ENCODE data around the gene ITGAX. TPM values are rescaled to one million over a fixed set of nuclear protein-coding genes. Genes with fewer than 3 reads are reported as not detected.

ITGAX gene
- polyA plus RNA-seq, 1 of the 3 experiments (the other 2 are of a cell fraction) = 0.66 TPM

DNA sequence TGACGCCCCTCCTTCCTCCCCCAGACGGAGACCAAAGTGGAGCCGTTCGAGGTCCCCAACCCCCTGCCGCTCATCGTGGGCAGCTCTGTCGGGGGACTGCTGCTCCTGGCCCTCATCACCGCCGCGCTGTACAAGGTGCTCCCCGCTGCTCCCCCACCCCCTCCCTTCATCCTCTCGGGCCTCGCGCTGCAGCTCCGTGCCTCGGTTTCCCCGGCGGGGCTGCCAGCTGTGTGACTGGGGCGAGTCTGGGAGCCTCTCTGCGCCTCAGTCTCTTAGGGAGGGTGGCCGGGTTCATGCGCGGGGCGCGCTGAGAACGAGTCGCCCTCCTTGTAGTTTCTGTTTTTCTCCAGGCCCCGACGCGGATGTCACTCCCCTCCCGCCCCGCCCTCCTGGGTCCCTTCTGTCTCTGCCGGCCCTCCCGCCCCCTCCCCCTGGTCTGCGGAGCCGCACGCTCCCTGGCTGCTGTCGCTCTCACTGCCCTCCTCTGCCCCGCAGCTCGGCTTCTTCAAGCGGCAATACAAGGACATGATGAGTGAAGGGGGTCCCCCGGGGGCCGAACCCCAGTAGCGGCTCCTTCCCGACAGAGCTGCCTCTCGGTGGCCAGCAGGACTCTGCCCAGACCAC is 23.7 kb upstream of the ITGAX start (continued):
- TF ChIP-seq NRF1 (IDR thresholded peaks at IDR 0.05; ENCODE audit: low read depth, low read length) (no peak), POLR2AphosphoS5 (IDR thresholded peaks at IDR 0.05; ENCODE audit: low read depth, low read length) (no peak), GATA2 (CRISPR knock-in tag; IDR thresholded peaks at IDR 0.05) (no peak), EZH2phosphoT487 (IDR thresholded peaks at IDR 0.05; ENCODE audit: borderline replicate concordance, low read depth) (no peak), FOXM1 (IDR thresholded peaks at IDR 0.05; ENCODE audit: low read depth) (no peak)
- TF ChIP-seq, protein P1, sequence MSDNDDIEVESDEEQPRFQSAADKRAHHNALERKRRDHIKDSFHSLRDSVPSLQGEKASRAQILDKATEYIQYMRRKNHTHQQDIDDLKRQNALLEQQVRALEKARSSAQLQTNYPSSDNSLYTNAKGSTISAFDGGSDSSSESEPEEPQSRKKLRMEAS (IDR thresholded peaks at IDR 0.05; ENCODE audit: low read depth) = no peak
- TF ChIP-seq, protein P2, sequence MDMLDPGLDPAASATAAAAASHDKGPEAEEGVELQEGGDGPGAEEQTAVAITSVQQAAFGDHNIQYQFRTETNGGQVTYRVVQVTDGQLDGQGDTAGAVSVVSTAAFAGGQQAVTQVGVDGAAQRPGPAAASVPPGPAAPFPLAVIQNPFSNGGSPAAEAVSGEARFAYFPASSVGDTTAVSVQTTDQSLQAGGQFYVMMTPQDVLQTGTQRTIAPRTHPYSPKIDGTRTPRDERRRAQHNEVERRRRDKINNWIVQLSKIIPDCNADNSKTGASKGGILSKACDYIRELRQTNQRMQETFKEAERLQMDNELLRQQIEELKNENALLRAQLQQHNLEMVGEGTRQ (IDR thresholded peaks at IDR 0.05; ENCODE audit: borderline replicate concordance, low read depth, low read length) = no peak

DNA sequence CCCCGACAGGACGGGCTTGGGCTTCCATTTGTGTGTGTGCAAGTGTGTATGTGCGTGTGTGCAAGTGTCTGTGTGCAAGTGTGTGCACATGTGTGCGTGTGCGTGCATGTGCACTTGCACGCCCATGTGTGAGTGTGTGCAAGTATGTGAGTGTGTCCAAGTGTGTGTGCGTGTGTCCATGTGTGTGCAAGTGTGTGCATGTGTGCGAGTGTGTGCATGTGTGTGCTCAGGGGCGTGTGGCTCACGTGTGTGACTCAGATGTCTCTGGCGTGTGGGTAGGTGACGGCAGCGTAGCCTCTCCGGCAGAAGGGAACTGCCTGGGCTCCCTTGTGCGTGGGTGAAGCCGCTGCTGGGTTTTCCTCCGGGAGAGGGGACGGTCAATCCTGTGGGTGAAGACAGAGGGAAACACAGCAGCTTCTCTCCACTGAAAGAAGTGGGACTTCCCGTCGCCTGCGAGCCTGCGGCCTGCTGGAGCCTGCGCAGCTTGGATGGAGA is 23.1 kb upstream of the ITGAX start:
- 56% methylated on average over 15 of the region's 23 CpGs for WGBS (ENCODE audit: low lambda C conversion rate)
- H3F3A ChIP-seq (replicated peaks; ENCODE audit: insufficient read depth) = no peaks in the 10 kb centered on the region
- TF ChIP-seq POLR2AphosphoS5 (IDR thresholded peaks at IDR 0.05; ENCODE audit: low read depth, low read length) = no peak
- TF ChIP-seq FOXJ3 (CRISPR knock-in tag; IDR thresholded peaks at IDR 0.05) = no peak
- TF ChIP-seq, protein P1 (IDR thresholded peaks at IDR 0.05; ENCODE audit: low read depth) = no peak
- TF ChIP-seq RAD21 (IDR thresholded peaks at IDR 0.05; ENCODE audit: low read length) = no peak
- no peak for TF ChIP-seq FOSL2 (IDR thresholded peaks at IDR 0.05; ENCODE audit: borderline replicate concordance, low read depth)
- no peak for TF ChIP-seq EP300 (IDR thresholded peaks at IDR 0.05; ENCODE audit: borderline replicate concordance in 1 of 2, low read depth in 1 of 2, low read length in 1 of 2)
- TF ChIP-seq, protein P2 (IDR thresholded peaks at IDR 0.05; ENCODE audit: borderline replicate concordance, low read depth, low read length) = no peak
- TF ChIP-seq TCF12 (IDR thresholded peaks at IDR 0.05) = no peak
- TF ChIP-seq SMC3 (IDR thresholded peaks at IDR 0.05; ENCODE audit: low read depth, low read length) = no peak
- TF ChIP-seq YY1 (IDR thresholded peaks at IDR 0.05; ENCODE audit: low read depth) = no peak
- no peak for TF ChIP-seq CHD2 (IDR thresholded peaks at IDR 0.05; ENCODE audit: low read length, partially characterized antibody)
- TF ChIP-seq, protein P3, sequence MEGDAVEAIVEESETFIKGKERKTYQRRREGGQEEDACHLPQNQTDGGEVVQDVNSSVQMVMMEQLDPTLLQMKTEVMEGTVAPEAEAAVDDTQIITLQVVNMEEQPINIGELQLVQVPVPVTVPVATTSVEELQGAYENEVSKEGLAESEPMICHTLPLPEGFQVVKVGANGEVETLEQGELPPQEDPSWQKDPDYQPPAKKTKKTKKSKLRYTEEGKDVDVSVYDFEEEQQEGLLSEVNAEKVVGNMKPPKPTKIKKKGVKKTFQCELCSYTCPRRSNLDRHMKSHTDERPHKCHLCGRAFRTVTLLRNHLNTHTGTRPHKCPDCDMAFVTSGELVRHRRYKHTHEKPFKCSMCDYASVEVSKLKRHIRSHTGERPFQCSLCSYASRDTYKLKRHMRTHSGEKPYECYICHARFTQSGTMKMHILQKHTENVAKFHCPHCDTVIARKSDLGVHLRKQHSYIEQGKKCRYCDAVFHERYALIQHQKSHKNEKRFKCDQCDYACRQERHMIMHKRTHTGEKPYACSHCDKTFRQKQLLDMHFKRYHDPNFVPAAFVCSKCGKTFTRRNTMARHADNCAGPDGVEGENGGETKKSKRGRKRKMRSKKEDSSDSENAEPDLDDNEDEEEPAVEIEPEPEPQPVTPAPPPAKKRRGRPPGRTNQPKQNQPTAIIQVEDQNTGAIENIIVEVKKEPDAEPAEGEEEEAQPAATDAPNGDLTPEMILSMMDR (IDR thresholded peaks at IDR 0.05) = no peak
- no peak for TF ChIP-seq ELF1 (IDR thresholded peaks at IDR 0.05)
- no peak for TF ChIP-seq TAF1 (IDR thresholded peaks at IDR 0.05; ENCODE audit: borderline replicate concordance, low read depth, low read length)
- TF ChIP-seq, protein P4, sequence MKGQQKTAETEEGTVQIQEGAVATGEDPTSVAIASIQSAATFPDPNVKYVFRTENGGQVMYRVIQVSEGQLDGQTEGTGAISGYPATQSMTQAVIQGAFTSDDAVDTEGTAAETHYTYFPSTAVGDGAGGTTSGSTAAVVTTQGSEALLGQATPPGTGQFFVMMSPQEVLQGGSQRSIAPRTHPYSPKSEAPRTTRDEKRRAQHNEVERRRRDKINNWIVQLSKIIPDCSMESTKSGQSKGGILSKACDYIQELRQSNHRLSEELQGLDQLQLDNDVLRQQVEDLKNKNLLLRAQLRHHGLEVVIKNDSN (IDR thresholded peaks at IDR 0.05; ENCODE audit: borderline replicate concordance, low read depth) = no peak
- TF ChIP-seq, protein P5, sequence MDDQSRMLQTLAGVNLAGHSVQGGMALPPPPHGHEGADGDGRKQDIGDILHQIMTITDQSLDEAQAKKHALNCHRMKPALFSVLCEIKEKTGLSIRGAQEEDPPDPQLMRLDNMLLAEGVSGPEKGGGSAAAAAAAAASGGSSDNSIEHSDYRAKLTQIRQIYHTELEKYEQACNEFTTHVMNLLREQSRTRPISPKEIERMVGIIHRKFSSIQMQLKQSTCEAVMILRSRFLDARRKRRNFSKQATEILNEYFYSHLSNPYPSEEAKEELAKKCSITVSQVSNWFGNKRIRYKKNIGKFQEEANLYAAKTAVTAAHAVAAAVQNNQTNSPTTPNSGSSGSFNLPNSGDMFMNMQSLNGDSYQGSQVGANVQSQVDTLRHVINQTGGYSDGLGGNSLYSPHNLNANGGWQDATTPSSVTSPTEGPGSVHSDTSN (IDR thresholded peaks at IDR 0.05) = no peak
- TF ChIP-seq MEF2A (IDR thresholded peaks at IDR 0.05; ENCODE audit: borderline replicate concordance, low read depth) = no peak

More for the DNA sequence above, 23.1 kb upstream of the ITGAX start:
- Histone ChIP-seq H3K36me3 (replicated peaks in 1 of 2; ENCODE audit: control insufficient read depth in 1 of 2, insufficient read depth in 2 of 2, low read length in 1 of 2) (no peaks in the 10 kb centered on the region), H3K9me2 (no peaks in the 10 kb centered on the region), H2AFZ (ENCODE audit: low read depth) (no peak overlapping the region), H3K27ac (ENCODE audit: low read depth in 2 of 2, low read length in 1 of 2) (no peak overlapping the region), H3K4me2 (no peak overlapping the region; the same call in 1 of the 2 replicates), H3K79me2 (ENCODE audit: insufficient read depth) (no peaks in the 10 kb centered on the region), H3K27me3 (ENCODE audit: insufficient read depth) (peaks cover 56% of the 10 kb centered on the region), H3K4me3 (ENCODE audit: low read depth in 2 of 2, low read length in 1 of 2) (no peak overlapping the region), H3K4me1 (ENCODE audit: control insufficient read depth in 1 of 2, insufficient read depth in 2 of 2, low read depth in 1 of 2, low read length in 1 of 2) (no peaks in the 10 kb centered on the region), H3K9me3 (no peaks in the 10 kb centered on the region), H4K20me1 (ENCODE audit: insufficient read depth) (no peaks in the 10 kb centered on the region), H3K9ac (no peak overlapping the region)
- ChIA-PET POLR2A (no interaction called here), CTCF (no interaction called here)
- no peak for DNase-seq

All from SK-N-SH (cell line).